Breast epithelium (tissue), 4 donors: ENCODE results near the gene KDM4C. TPM values are rescaled to one million over a fixed set of nuclear protein-coding genes. Genes with fewer than 3 reads are reported as not detected.

Source experiments
- DNase-seq, 2 donors: peaks; one replicate each; pipeline ENCODE4 v3.0.0-alpha.2; 2019; ENCODE audit warnings: low spot score in 2 of 2
- H3K27ac ChIP-seq, 2 donors: fragments of 200-600 bp; sonication (generic) in 1 of 2; one replicate each; pipeline ENCODE4 v1.5.1; 2016 to 2019; ENCODE audit warnings: mild to moderate bottlenecking in 1 of 2
- H3K27me3 ChIP-seq, 2 donors: fragments of 200-600 bp; sonication (generic) in 1 of 2; one replicate each; pipeline versions ENCODE4 v1.5.1 to v1.6.0; 2017 to 2019; ENCODE audit warnings: control low read depth in 1 of 2, mild to moderate bottlenecking in 1 of 2
- H3K36me3 ChIP-seq: fragments of 200-600 bp; one replicate; pipeline ENCODE4 v1.5.1; 2019
- H3K4me1 ChIP-seq, 2 donors: fragments of 200-600 bp; sonication (generic); one replicate each; pipeline ENCODE4 v1.5.1; 2016 to 2019; ENCODE audit warnings: control low read depth in 1 of 2
- H3K4me3 ChIP-seq, 3 donors: fragments of 200-600 bp; sonication (generic); 1 replicate in 2 of 3; 2 replicates in 1 of 3; pipeline ENCODE4 v1.5.1; 2016 to 2019; ENCODE audit warnings: mild to moderate bottlenecking in 3 of 3, moderate library complexity in 2 of 3
- H3K9me3 ChIP-seq, 2 donors: fragments of 200-600 bp; sonication (generic) in 1 of 2; one replicate each; pipeline ENCODE4 v1.5.1; 2016 to 2019; ENCODE audit warnings: control low read depth in 1 of 2
- POLR2A ChIP-seq: fragments of 450-650 bp; IDR thresholded peaks from one replicate; pipeline ENCODE4 v1.6.1; 2016; ENCODE audit warnings: antibody characterized with exemption, mild to moderate bottlenecking, moderate library complexity
- POLR2AphosphoS5 ChIP-seq, 3 donors: sonication (generic); formaldehyde crosslinking; IDR thresholded peaks; one replicate each; pipeline ENCODE4 v1.6.1; 2017; ENCODE audit warnings: antibody characterized with exemption in 3 of 3
- intact Hi-C: fragments of 100-400 bp; cut with DNase I; formaldehyde crosslinking; loops from one replicate; pipeline ENCODE4 v1.15.1; 2023; ENCODE audit warnings: low total_unique reads
- total RNA-seq, 3 donors: library from RNA; depleted of rRNA; stranded (reverse); fragments of >200 nt; gene quantifications; one replicate each; pipeline ENCODE4 v1.1.0, GENCODE V29; 2016
- TF ChIP-seq, protein P1 (sequence below), 3 donors: fragments of 450-650 bp; IDR thresholded peaks; one replicate each; pipeline ENCODE4 v1.5.1; 2016 to 2017; ENCODE audit warnings: antibody characterized with exemption in 3 of 3, mild to moderate bottlenecking in 3 of 3, moderate library complexity in 3 of 3

Gene KDM4C
- total RNA-seq, 3 donors from 2014 or later = 37.8 to 80.9 (median 60.0) TPM

DNA sequence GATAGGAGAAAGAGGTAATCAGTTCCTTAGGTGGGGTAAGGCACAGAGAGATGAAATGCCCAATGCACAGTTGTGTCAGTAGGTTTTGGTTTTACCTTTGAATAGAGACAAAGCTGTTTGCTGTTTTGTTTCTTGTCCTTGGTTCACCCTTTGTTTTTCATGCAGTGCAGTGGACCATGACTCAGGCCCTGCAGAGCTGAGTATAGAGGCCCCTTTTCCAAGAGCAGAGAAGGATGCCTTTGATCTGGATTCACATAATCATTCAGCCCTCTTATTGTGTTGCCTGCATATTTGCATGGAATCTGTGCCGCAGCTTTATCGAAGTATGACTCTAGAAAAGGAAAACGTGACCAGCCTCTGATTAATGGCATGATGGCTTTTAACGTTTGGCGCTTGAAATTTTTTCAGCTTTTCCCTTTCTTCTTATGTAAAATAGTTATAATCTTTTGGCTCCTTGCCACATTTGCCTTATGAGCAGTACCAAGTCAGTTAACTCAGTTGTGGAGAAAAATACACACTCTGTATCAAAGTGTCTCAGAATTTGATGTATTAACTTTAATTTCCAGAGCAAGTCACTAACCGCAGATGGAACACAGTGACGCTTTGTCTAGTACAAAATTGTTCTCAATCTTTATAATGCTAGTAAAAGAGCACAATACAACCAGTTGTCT is 197.6 kb downstream of the KDM4C start:
- H3K27me3 ChIP-seq = no peaks in the 10 kb centered on the region
- intact Hi-C loops = loop anchor here (10.0 kb wide), 1 partner anchor 59 kb away; no protein-coding TSS in a partner anchor
- H3K27ac ChIP-seq = no peak overlapping the region
- no peaks in the 10 kb centered on the region for H3K36me3 ChIP-seq
- H3K4me1 ChIP-seq = no peaks in the 10 kb centered on the region
- no peaks in the 10 kb centered on the region for H3K9me3 ChIP-seq
- no peak for DNase-seq
- H3K4me3 ChIP-seq = no peak overlapping the region
- TF ChIP-seq POLR2AphosphoS5 (IDR thresholded peaks at IDR 0.05) (no peak), POLR2A (no peak)
- TF ChIP-seq, protein P1, sequence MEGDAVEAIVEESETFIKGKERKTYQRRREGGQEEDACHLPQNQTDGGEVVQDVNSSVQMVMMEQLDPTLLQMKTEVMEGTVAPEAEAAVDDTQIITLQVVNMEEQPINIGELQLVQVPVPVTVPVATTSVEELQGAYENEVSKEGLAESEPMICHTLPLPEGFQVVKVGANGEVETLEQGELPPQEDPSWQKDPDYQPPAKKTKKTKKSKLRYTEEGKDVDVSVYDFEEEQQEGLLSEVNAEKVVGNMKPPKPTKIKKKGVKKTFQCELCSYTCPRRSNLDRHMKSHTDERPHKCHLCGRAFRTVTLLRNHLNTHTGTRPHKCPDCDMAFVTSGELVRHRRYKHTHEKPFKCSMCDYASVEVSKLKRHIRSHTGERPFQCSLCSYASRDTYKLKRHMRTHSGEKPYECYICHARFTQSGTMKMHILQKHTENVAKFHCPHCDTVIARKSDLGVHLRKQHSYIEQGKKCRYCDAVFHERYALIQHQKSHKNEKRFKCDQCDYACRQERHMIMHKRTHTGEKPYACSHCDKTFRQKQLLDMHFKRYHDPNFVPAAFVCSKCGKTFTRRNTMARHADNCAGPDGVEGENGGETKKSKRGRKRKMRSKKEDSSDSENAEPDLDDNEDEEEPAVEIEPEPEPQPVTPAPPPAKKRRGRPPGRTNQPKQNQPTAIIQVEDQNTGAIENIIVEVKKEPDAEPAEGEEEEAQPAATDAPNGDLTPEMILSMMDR (IDR thresholded peaks at IDR 0.05) = no peak

DNA sequence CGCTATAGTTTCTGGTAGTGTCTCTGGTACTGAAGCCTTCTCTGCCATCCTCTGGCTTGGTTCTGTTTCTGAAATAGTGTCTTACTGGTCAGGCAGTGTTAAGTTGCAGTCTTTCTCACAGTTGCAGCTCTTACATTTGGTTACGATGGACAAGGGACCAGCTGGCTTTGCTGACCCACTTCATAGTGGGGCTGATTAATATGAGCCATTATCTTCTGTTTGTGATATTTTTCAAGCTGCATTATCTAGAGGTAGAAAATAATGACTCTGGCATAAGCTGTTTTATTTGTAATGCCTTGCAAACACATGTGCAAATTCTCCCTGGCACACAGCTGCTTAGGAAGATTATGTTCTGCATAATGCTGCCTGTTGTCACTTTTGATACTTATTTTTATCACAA is 199.1 kb downstream of the KDM4C start:
- H3K9me3 ChIP-seq = no peaks in the 10 kb centered on the region
- no peak overlapping the region for H3K4me3 ChIP-seq
- no peaks in the 10 kb centered on the region for H3K36me3 ChIP-seq
- no peak for DNase-seq
- no peak overlapping the region for H3K27ac ChIP-seq
- no peaks in the 10 kb centered on the region for H3K27me3 ChIP-seq
- intact Hi-C loops = loop anchor here (10.0 kb wide), 1 partner anchor 58 kb away; no protein-coding TSS in a partner anchor
- TF ChIP-seq, protein P1 (IDR thresholded peaks at IDR 0.05) = no peak
- TF ChIP-seq POLR2A = no peak
- TF ChIP-seq POLR2AphosphoS5 (IDR thresholded peaks at IDR 0.05) = no peak
- no peaks in the 10 kb centered on the region for H3K4me1 ChIP-seq

DNA sequence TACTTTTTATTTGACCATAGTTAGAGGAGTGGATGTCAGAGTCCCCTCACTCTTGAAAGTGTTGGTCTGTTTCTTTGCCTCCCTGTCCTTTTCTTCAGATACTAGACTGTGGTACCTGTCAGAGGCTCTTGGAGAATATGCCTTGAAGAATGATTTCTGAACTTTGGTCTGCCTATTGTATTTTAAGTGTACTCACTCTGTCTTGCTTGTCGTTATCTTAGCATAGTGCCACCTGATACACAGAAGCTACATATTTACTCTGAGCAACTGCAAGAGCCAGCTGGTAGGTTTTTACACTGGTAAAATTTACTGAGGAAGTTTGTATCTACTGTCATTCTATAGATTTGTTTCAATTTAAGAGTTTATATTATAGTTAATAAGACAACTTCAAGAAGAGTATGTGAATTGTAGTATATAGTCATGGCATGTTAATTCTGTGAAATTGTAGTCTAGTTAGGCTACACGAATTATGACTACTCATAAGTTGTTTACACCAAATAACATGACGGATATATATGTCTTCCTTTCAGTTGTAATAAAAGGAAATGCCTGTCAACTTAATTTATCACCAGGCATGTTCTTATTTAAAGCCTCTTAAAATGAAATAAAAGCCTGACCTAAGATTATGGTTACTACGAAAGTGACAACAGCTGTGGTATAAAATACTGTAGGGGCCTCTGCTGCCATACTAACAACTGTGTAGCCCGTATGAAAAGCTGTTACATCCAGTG is 201.7 kb downstream of the KDM4C start:
- H3K36me3 ChIP-seq = no peaks in the 10 kb centered on the region
- no peaks in the 10 kb centered on the region for H3K27me3 ChIP-seq
- DNase-seq = no peak
- H3K4me1 ChIP-seq = no peaks in the 10 kb centered on the region
- H3K9me3 ChIP-seq = no peaks in the 10 kb centered on the region
- H3K27ac ChIP-seq = no peak overlapping the region
- H3K4me3 ChIP-seq = no peak overlapping the region
- TF ChIP-seq POLR2AphosphoS5 (IDR thresholded peaks at IDR 0.05) = no peak
- TF ChIP-seq POLR2A = no peak
- TF ChIP-seq, protein P1 (IDR thresholded peaks at IDR 0.05) = no peak
- intact Hi-C loops = loop anchor here (10.0 kb wide), 1 partner anchor 55 kb away; no protein-coding TSS in a partner anchor

DNA sequence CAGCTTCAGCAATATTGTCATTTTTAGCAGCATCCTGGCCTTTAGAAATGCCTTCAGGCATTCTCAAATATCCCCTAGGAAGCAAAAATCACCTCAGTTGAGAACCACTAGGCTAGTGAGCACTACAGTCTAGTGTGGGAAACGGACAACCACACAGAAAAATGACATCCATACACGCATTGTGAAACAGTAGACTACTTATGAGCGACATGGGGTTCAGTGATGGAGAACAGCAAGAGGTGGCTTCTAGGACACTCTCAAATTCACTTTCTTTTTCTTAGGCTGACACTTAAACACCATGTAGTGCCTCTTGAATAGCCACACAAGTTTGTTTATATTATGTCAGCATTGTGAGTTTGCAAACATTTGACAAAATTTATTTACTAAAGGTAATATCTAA is 203.0 kb downstream of the KDM4C start:
- H3K9me3 ChIP-seq = no peaks in the 10 kb centered on the region
- intact Hi-C loops = no loop called here
- TF ChIP-seq POLR2AphosphoS5 (IDR thresholded peaks at IDR 0.05) (no peak), POLR2A (no peak)
- TF ChIP-seq, protein P1 (IDR thresholded peaks at IDR 0.05) = no peak
- no peaks in the 10 kb centered on the region for H3K4me1 ChIP-seq
- no peaks in the 10 kb centered on the region for H3K36me3 ChIP-seq
- no peaks in the 10 kb centered on the region for H3K27me3 ChIP-seq
- no peak for DNase-seq
- H3K4me3 ChIP-seq = no peak overlapping the region
- no peak overlapping the region for H3K27ac ChIP-seq
